ENCODE measurements around the gene SCAP. TPM values are rescaled to one million over a fixed set of nuclear protein-coding genes. Genes with fewer than 3 reads are reported as not detected.

The SCAP gene
- total and polyA plus RNA-seq, 2 of the 13 experiments (the other 11 are each of a cell fraction or from before 2014, with no cell fraction given) = 40.4 to 53.3 TPM

DNA sequence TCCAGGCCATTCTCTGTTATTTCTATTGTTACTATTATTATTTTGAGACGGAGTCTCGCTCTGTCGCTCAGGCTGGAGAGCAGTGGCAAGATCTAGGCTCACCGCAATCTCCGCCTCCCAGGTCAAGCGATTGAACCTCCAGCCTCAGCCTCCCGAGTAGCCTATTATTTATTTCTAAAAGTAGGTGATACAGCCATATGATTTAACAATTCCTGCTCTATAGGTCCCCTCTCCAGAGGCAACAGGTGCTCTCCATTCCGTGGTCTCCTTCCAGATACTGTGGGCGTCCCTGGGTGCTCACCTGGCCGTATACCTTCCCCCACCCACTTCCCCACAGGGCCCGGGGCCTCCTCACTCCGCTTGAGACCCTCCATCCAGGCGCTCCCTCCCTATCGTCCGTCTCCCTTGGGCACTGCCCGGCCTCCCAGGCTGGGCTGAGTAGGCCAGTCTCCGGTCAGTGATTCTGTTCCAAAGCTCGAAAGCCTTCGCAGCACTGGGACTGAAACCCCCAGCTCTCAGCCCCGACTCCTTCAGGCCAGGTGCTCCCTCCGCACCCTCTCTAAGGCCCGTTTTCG is 95.6 kb downstream of the SCAP start:
- Histone ChIP-seq H3K9me3 (ENCODE audit: low read length) (no peaks in the 10 kb centered on the region), H3K9ac (ENCODE audit: insufficient read depth, low read depth, low read length) (peak overlapping the region; percentile 98), H3K27ac (ENCODE audit: extremely low read length, insufficient read depth, low read length) (peak overlapping the region; percentile 99), H3K27me3 (ENCODE audit: control insufficient read depth in 1 of 2, insufficient read depth in 2 of 2, low read length in 2 of 2) (no peaks in the 10 kb centered on the region; a peak in 1 of 5 replicates), H4K20me1 (ENCODE audit: insufficient read depth, low read length) (peaks cover 11% of the 10 kb centered on the region), H3K4me3 (replicated peaks in 1 of 3; ENCODE audit: insufficient read depth in 1 of 3, low read depth in 2 of 3, low read length in 3 of 3) (peak overlapping the region; percentile 83 to 99 (median 87)), H3K79me2 (ENCODE audit: insufficient read depth, low read length) (peaks cover 34% of the 10 kb centered on the region), H3K4me1 (ENCODE audit: insufficient read depth, low read length) (peaks cover 77% of the 10 kb centered on the region), H3K4me2 (ENCODE audit: low read depth, low read length) (peak overlapping the region; percentile 91), H3K36me3 (replicated peaks in 1 of 2; ENCODE audit: control insufficient read depth in 1 of 2, insufficient read depth in 2 of 2, low read length in 2 of 2) (no peaks in the 10 kb centered on the region), H2AFZ (ENCODE audit: low read length) (no peak overlapping the region)
- DNase-seq (ENCODE audit: low spot score) = no peak
- no TSS peak for BruUV-seq (replicated peaks)
- no peak for FAIRE-seq
- no peak for ATAC-seq
- in situ Hi-C loops (cut with HindIII; ENCODE audit: extremely low pct_ligation_motif_present, low pct_unique_long_range_greater_than_20kb) = no loop called here
- POLR2A ChIA-PET = interaction anchor here (0.5 to 3.2 kb wide), 28 partner anchors 10 to 445 kb away, joined by 3 to 25 read pairs (median 4); partner anchors contain the start of genes KIF9, KLHL18, SCAP and SETD2
- CTCF ChIA-PET (ENCODE audit: low intra/inter-chr PET ratio, low total read pairs) = no interaction called here
- under 1% methylated on average over 21 of the region's 23 CpGs for WGBS (ENCODE audit: low lambda C conversion rate)
- intact Hi-C loops (cut with micrococcal nuclease; ENCODE audit: unreplicated experiment) = loop anchor here (1.0 to 2.0 kb wide), 2 partner anchors 15 to 95 kb away; partner anchors contain the start of gene SCAP
- TF ChIP-seq ZNF329 (CRISPR knock-in tag; IDR thresholded peaks at IDR 0.05; ENCODE audit: low read depth) (0 out of 2 replicates have a peak, but pooled peaks have one; percentile 9), JDP2 (CRISPR knock-in tag; IDR thresholded peaks at IDR 0.05; ENCODE audit: borderline replicate concordance) (no peak), ZNF484 (CRISPR knock-in tag; IDR thresholded peaks at IDR 0.05; ENCODE audit: borderline replicate concordance, low read depth) (no peak), CBX5 (CRISPR knock-in tag; IDR thresholded peaks at IDR 0.05; ENCODE audit: borderline replicate concordance) (no peak), ZNF619 (CRISPR knock-in tag; IDR thresholded peaks at IDR 0.05) (no peak), PITX1 (CRISPR knock-in tag; IDR thresholded peaks at IDR 0.05) (no peak), ZBTB21 (CRISPR knock-in tag; IDR thresholded peaks at IDR 0.05) (no peak), ZNF253 (CRISPR knock-in tag; IDR thresholded peaks at IDR 0.05; ENCODE audit: borderline replicate concordance) (no peak), ZMAT3 (CRISPR knock-in tag; conservative IDR thresholded peaks at IDR 0.05) (no peak), ZNF138 (CRISPR knock-in tag; IDR thresholded peaks at IDR 0.05; ENCODE audit: low read depth) (no peak)
- TF ChIP-seq, protein P1, sequence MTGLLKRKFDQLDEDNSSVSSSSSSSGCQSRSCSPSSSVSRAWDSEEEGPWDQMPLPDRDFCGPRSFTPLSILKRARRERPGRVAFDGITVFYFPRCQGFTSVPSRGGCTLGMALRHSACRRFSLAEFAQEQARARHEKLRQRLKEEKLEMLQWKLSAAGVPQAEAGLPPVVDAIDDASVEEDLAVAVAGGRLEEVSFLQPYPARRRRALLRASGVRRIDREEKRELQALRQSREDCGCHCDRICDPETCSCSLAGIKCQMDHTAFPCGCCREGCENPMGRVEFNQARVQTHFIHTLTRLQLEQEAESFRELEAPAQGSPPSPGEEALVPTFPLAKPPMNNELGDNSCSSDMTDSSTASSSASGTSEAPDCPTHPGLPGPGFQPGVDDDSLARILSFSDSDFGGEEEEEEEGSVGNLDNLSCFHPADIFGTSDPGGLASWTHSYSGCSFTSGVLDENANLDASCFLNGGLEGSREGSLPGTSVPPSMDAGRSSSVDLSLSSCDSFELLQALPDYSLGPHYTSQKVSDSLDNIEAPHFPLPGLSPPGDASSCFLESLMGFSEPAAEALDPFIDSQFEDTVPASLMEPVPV (CRISPR knock-in tag; IDR thresholded peaks at IDR 0.05) = no peak
- TF ChIP-seq, protein P2, sequence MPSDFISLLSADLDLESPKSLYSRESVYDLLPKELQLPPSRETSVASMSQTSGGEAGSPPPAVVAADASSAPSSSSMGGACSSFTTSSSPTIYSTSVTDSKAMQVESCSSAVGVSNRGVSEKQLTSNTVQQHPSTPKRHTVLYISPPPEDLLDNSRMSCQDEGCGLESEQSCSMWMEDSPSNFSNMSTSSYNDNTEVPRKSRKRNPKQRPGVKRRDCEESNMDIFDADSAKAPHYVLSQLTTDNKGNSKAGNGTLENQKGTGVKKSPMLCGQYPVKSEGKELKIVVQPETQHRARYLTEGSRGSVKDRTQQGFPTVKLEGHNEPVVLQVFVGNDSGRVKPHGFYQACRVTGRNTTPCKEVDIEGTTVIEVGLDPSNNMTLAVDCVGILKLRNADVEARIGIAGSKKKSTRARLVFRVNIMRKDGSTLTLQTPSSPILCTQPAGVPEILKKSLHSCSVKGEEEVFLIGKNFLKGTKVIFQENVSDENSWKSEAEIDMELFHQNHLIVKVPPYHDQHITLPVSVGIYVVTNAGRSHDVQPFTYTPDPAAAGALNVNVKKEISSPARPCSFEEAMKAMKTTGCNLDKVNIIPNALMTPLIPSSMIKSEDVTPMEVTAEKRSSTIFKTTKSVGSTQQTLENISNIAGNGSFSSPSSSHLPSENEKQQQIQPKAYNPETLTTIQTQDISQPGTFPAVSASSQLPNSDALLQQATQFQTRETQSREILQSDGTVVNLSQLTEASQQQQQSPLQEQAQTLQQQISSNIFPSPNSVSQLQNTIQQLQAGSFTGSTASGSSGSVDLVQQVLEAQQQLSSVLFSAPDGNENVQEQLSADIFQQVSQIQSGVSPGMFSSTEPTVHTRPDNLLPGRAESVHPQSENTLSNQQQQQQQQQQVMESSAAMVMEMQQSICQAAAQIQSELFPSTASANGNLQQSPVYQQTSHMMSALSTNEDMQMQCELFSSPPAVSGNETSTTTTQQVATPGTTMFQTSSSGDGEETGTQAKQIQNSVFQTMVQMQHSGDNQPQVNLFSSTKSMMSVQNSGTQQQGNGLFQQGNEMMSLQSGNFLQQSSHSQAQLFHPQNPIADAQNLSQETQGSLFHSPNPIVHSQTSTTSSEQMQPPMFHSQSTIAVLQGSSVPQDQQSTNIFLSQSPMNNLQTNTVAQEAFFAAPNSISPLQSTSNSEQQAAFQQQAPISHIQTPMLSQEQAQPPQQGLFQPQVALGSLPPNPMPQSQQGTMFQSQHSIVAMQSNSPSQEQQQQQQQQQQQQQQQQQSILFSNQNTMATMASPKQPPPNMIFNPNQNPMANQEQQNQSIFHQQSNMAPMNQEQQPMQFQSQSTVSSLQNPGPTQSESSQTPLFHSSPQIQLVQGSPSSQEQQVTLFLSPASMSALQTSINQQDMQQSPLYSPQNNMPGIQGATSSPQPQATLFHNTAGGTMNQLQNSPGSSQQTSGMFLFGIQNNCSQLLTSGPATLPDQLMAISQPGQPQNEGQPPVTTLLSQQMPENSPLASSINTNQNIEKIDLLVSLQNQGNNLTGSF (CRISPR knock-in tag; IDR thresholded peaks at IDR 0.05) = no peak
- TF ChIP-seq, protein P3, sequence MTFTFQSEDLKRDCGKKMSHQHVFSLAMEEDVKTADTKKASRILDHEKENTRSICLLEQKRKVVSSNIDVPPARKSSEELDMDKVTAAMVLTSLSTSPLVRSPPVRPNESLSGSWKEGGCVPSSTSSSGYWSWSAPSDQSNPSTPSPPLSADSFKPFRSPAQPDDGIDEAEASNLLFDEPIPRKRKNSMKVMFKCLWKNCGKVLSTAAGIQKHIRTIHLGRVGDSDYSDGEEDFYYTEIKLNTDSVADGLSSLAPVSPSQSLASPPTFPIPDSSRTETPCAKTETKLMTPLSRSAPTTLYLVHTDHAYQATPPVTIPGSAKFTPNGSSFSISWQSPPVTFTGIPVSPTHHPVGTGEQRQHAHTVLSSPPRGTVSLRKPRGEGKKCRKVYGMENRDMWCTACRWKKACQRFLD (CRISPR knock-in tag; IDR thresholded peaks at IDR 0.05; ENCODE audit: borderline replicate concordance) = no peak; the same call in none of the 2 replicates

Measured in HepG2 (cell line).